GM20431 (cell line): ENCODE results near the gene WNT6.

Experiments
- in situ Hi-C: fragments of 300-500 bp; cut with MseI, MboI; formaldehyde crosslinking; loops from one replicate; pipeline ENCODE4 v1.15.0; 2020; ENCODE audit warnings: low sequenced_read_pairs; ENCODE audit not compliant: unreplicated experiment

WNT6 gene

DNA sequence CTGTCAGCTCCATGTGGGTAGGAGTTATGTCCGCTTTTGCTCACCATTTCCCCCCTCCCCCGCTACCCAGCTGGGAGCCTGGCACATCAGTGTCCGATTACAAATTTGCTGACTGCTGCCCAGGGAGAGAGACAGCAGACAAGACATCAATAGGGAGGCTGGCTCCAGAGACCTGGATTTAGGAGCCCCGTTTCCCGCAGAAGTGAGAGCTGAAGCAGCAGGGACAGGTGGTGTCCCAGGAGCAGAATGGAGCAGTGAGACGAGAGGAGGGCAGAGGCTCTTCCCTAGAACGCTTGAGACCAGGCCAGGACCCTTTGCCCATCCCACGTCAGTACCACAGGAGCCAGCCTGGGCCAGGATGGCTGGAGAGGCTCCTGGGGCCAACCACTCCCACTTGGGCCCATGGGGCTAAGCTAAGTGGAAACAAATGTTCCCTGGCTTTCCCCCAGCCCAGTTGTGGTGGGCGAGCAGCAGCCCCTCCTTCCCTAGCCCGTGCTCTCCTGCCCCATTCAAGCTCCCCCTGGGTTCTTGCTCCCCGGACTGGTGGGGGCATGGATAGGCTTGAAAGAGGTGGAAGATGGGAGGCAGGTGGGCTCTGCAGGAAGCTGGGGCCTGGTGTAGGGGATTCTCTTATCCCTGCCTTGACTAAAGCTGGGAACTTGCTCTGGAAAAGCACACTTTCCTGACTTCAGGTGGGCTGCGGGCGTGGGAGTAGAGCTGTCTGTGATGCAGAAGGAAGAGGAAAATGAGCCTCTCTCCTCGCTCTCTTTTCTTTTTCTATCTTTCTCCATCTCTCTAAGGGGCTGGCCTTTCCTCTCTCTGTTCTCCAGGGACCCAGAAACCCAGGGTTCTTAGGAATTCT is 4.1 kb upstream of the WNT6 start:
- in situ Hi-C loops = no loop called here

DNA sequence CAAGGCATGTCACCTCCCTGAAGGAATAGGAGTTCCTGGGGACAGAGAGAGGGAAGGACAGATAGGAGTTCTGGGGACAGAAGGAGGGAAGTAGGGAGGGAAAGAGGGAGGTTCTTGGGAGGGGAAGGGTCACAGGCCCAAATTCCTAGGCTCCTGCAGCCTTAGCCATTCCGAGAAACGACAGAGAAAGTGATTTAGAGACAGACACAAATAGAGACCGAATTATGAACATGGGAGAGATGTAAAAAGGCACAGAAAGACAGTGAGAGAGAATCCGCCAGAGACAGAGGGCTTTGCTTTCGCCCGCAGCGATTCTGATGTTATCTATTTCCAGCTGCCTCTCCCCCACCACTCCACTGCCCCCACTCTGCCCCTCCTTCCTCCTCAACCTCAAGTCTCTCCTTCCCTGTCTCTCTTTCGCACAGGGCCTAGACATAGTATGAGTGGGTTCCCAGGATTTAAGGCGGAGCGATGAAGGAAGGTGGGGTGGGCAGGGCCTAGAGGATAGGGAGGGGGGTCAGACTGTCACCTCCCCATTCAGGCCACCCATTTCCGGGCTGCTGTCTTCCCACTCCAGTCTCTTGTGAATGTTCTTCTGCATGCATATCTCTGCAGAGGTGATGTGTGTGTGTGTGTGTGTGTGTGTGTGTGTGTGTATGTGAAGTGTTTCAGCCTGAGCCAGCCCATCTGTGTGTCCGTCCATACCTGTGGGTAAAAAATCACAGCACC is 3.3 kb upstream of the WNT6 start:
- in situ Hi-C loops = no loop called here

DNA sequence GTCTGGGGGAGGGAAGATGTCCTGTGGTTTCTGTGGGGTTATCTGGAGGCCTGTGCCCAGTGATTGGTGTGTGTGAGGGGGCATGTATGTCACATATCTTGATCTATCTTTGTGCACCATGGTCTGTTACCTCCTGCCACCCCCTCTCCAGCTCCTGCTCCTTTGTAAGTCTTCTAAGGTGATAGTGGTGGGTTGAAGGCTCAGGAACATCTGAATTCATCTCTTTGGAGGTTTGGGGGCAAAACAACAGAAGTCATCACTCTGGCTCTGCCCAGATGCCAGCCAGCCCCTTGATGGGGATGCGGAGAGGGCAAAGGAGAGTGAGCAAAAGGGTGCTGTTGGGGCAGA is 2.7 kb upstream of the WNT6 start:
- in situ Hi-C loops = no loop called here

DNA sequence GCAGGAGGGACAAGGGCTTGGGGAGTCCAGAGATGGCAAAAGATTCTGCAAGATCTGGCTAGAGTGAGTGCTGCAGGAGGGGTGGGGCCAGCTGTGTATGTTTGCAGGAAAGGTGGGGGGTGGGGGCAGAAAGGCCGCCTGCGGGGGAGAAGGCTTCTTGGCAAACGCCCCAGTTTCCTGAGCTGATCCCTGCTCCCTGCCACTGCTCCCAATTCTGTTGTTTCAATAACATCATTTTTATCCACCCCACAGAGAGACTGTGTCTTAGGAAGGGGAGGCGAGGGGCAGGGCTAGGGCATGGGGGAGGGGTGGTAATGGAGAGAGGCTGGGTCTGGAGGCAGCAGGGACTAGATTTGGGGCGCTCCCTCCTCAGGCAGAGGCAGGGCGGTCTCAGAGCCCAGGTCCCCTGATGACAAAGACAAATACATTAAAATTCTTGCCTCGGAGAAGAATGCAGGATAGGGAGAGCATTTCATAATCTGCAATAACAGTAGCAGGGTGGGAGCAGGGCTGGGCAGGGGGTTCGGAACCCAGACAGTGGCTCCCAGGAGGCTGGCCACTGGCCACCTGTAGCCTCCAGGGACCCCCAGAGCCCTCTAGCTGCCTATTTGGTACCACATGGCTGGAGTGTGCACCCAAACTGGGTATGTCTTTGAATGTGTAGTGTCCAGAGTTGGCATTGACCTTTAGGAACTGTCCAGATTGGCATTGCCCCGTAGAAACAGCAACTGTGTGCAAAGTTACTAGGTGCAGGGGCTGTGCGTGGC is 2.1 kb upstream of the WNT6 start:
- in situ Hi-C loops = no loop called here

DNA sequence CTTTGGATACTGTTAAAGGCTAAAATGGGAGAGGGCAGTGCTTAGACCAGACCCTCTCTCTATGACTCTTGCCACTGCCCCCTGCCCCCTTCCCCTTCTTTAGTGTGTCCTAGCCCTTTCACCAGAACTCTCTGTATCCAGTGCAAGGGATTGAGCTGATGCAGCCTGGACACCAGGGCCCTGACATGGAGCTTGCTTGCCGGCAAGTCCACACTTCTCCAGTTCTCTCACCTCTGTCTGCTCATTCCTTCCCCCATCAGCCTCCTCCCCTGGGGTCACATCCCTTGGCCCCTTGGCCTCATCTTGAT is 1.5 kb upstream of the WNT6 start:
- in situ Hi-C loops = no loop called here

DNA sequence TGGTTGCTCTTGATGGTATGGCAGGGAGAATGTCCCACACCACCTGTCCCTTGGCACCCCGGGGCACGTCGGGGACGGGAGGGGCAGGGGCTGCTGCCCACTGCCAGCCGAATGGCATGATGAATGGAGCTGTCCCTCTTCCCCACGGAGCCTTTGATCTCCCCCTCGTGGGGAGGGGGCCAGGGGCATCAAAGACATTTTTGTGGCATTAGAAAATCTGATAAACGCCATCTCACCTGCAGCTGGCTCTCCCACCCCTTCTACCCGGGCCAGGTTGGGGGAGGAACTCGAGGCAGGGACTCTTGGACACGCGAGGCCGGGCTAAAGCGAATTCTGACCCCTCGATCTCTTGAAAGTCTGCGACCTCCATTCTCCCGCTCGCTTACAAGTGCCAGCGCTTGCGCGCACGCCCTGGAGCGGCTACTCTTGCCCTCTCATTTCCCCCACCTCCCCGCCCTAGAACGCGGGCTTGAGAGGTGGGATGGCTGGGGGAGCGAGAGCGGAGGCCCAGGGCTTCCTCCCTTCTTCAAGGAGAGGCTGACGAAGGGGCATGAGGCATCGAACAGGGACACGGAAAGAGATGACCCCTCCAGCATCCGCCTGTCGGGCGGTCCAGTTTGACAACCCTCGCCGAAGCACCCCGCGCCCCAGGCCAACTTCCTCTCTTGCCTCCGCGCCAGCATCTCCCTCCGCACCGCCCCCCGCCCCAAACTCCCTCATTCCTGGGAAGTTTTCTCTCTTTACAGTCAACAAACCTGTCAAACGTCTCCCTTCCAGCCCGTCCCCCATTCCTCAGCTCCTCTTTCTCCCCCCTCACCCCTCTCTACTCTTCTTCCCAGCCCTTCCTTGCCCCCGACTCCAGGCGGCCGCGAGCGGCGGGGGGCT is 692 bp upstream of the WNT6 start:
- in situ Hi-C loops = no loop called here

DNA sequence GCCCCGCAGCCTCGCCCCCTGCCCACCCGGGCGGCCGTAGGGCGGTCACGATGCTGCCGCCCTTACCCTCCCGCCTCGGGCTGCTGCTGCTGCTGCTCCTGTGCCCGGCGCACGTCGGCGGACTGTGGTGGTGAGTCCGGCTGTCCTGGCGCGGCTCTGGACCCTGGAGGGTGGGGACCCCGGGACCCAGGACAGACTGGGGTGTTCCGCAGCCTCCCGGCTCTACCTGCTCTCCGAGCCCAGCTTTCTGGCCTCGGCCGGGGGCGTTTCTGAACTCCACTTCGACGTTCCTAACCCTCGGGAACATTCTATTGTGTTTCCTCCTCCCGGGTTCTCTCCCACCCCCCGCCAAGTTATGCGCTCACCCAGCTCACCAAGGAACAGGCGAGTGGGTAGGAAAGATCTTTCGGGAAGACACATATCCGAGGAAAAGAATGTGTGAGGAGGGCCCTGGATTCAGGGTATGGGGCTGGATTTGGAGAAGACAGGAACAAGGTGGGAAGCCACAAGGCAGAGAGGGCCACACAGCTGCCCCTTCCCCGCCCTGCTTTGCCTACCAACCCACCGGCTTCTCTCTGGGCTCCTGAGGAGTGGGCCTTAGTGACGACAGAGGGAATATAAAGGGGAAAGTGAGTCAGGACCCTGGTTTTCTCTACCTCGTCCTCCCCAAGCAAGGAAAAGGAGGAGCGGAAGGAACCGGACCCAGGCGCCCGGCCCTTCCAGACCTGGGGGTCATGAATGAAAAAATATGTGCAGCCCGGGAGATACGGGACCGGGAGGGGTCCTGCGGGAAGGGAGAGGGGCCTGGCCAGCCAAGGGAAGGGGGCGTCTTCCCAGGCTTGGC is 605 bp downstream of the WNT6 start:
- in situ Hi-C loops = no loop called here

DNA sequence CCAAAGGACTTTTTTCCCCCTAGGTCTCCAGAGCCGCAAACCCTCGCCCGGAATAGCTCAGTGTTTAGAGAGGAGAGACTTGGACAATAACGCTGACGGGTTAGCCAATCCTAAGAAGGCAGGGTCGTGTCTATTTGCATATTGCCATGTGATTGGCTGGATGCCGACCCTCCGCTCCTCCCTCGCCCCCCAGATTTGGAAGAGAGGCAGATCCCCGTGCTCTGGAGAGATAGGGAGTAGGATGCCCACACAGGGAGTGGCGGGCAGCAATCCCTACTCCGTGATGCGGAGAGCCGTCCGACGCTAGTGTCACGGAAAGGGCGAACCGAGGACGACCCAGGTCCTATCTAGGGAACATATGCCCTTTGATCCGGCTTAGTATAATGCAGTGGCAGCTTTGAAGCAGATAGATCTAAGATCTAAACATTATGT is 1.4 kb downstream of the WNT6 start:
- in situ Hi-C loops = no loop called here

DNA sequence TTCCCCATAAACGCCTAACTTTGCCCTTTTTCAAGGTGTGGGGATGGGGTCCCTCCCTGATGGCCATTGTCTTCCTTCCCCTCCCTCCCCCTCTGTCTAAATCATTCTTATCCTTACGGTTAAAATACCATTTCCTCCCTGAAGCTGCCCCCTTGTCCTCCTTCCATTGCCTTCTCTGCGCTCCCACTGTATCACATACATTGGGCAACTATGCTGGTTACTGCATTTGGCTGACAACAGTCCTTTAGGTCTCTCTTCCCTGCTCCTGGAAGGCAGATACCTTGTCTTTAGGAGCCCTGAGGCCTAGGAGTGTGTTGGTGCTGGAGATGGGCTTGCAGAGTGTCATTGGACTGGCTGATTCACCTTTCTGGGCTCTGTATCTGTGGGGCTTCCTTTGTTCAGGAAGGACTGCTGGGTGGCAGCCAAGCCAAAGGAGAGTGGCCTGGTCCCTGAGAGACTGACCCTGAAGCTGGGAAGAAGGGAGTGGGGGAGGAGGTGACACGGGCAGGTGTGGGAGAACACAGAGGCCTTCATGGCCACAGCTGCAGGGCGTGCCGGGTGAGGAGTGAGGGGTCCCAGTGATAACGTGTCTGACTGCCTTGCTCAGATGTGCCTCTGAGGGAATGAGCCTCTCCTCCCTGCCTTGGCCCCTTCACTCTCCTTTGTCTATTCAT is 2.2 kb downstream of the WNT6 start:
- in situ Hi-C loops = no loop called here

DNA sequence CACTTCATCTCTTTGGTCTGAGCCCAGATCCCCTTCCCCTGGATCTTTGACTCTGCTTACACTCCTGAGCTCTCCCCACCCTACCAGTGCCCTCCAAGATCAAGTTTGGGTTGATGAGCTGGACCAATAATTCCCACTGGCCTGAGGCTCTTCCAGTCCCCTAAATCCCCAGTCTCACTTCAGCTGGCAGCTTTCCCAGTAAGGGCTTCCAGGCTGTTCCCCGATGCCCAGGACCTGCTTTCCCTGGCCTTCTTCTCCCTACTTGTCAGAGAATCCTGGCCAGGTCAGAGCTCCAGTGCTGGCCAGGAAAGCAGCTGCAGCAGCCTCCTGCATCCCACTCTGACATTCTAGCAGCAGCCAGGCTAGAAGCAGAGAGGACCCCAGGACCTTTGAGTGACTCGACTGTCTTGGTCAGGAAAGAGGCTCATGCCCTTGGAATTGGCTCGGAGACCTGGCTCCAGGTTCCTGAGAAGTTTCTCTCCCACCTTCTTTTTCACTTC is 3.5 kb downstream of the WNT6 start:
- in situ Hi-C loops = no loop called here

DNA sequence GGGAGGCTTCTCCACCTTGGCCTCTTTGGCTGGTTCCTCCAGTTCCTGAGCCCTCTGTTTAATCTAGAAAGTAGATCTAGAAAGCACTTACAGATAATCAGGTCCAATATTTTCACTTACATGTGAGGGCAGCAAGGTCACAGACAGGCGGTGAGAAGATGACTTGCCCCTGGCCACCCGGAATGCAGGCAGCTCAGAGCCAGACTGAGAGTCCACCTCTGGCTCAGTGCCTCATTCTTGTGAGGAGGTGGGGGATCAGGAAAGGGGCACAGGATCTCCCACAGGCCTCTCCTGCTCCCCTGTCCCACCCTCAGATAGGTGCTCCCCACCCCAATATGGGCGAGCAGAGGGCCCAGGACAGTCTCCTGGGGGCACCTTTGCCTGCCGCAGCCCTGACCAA is 5.8 kb downstream of the WNT6 start:
- in situ Hi-C loops = no loop called here

DNA sequence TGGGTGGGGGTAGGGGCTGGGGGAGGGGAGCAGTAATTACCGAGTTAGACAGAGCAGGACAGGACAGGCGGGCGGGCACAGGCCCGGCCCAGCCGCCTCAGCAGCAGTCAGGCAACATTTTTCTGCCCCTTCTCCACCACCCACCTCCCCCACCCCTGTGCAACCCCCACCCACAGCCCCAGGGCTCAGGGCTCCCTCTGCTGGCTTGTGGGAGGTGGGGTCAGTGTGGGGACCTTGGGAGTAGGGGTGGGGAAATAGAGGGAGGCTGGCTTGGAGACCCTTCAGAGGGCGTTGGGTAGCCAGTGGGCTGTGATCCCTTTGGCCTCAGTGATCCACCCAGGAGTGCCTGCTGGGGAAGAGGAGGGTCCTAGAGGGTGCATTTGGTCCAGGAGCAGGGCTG is 6.4 kb downstream of the WNT6 start:
- in situ Hi-C loops = no loop called here

DNA sequence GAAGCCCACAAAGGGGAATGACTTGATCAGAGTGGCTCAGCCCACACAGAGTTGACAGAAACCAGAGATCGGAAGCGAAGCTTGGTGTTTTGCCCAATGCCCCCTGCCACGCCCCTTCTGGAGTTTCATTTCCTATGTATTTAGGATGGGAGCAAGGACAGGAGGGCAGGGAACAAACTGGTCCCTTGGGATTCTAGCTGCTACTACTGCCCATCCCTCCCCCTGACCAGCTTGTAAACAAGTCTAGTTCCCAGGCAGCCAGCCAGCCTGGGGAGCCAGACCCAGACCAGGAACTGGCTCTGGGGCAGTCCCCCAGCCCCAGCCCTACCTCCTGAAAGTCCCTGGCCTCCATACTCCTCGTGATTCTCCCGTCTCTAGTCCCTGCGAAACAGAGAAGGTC is 8.3 kb downstream of the WNT6 start:
- in situ Hi-C loops = no loop called here

DNA sequence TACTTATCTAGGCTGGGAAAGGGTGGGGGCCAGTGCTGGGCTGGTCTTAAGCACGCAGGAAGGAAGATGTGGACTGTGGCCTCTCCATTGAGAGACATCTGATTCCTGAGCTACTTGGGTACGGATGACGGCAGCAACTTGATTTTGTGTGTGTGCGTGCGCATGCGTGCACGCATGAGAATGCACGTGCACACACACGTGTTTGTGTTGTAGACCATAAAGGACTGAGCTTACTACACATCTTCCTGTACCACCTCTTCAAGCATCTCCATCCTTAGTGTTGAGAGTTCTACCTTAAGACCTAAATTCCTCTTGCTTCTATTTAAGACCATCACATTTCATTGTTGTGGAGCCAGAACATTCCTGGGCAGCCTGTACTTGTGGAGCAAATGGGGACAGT is 9.5 kb downstream of the WNT6 start:
- in situ Hi-C loops = no loop called here

DNA sequence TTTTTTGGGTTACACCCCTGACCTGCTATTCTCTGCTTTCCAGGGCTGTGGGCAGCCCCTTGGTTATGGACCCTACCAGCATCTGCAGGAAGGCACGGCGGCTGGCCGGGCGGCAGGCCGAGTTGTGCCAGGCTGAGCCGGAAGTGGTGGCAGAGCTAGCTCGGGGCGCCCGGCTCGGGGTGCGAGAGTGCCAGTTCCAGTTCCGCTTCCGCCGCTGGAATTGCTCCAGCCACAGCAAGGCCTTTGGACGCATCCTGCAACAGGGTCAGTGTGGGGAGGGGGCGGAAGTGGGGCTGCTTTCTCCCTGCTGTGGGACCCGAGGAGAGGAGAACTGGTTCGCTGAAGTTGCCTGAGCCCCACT is 11.4 kb downstream of the WNT6 start:
- in situ Hi-C loops = no loop called here

DNA sequence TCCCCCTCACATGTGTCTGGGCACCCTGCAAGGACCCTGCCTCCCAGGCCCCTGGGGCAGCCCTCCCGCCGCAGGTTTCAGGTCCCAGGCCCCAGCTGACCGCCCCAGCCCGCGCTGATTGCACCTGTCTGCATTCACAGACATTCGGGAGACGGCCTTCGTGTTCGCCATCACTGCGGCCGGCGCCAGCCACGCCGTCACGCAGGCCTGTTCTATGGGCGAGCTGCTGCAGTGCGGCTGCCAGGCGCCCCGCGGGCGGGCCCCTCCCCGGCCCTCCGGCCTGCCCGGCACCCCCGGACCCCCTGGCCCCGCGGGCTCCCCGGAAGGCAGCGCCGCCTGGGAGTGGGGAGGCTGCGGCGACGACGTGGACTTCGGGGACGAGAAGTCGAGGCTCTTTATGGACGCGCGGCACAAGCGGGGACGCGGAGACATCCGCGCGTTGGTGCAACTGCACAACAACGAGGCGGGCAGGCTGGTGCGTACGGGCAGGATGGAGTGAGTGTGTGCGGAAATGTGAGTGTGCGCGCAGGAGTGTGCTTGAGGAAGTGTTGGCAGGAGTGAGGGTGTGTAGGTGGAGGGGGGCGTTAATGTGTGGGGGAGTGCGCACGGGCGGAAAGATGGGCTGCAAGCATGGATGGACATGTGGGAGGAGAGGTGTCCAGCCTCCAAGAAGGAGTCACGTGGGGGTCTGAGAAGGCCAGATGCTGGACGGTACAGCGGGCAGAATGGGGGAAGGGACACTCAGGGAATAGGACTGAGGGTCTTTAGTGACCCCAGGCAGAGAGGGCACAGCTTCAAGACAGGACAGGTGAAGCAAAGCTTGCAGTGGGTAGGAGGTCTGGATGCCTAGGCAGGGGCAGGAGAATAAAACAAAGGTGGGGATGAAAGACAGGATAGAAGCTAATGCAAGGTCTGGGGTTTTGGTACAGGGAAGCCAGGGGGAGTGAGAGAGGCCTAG is 12.0 kb downstream of the WNT6 start:
- in situ Hi-C loops = no loop called here

DNA sequence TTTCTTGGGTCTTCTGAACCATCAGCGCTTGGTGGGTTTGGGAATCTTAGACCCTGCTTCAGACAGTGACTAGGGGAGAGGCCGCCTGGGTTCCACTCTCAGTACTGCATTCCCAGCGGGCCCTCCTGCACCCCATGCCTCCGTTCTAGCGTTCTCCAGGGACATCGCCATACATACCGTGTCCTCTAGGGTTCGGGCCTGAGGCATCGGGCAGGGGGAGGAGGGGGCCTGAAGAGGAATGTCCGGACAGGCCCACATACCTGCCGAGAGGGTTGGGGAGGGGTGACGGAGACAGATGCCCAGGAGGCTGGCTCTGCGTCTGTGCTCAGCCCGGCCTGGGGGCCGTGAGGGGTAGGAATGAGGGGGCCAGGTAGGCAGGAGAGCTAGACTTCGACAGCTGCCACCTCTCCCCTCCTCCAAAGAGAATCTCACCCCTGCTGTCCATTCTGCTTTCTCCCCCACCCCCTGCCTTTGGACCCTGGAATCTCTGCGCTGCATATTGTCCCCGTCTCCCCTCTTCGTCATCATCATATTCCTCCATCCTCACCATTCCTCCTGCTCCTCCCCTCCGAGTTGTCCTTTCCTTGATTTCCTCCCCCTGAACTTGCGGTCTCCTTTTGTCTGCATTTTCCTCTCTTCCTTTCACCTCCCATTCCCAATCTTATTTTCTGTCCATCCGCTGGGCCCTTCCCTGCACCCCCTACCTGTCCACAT is 13.2 kb downstream of the WNT6 start:
- in situ Hi-C loops = no loop called here
